Mesendoderm (in vitro differentiated cells): ENCODE data around the gene BCAP31.

Experiments used
- DNase-seq: peaks from one replicate; pipeline ENCODE4 v3.0.0; 2013
- H2AK5ac ChIP-seq: 2 replicates; pipeline ENCODE4 v1.6.1; 2013; ENCODE audit warnings: low read length, inconsistent platforms
- H2BK120ac ChIP-seq: 2 replicates; pipeline ENCODE4 v1.6.1; 2013; ENCODE audit warnings: low read depth, mild to moderate bottlenecking, low read length, moderate library complexity, mixed read lengths
- H2BK15ac ChIP-seq: replicated peaks from 2 replicates; pipeline ENCODE4 v1.6.1; 2013; ENCODE audit warnings: low read depth, mild to moderate bottlenecking, moderate library complexity
- H2BK5ac ChIP-seq: 2 replicates; pipeline ENCODE4 v1.6.1; 2013; ENCODE audit warnings: low read length, inconsistent platforms
- H3K18ac ChIP-seq: 2 replicates; pipeline ENCODE4 v1.6.1; 2013; ENCODE audit warnings: mild to moderate bottlenecking, low read length, mixed read lengths
- H3K23ac ChIP-seq: one replicate; pipeline ENCODE4 v1.6.1; 2013; ENCODE audit warnings: low read length
- H3K27ac ChIP-seq: 2 replicates; pipeline ENCODE4 v1.5.1; 2013; ENCODE audit warnings: low read depth, mild to moderate bottlenecking, inconsistent platforms, low read length, moderate library complexity
- H3K27me3 ChIP-seq: 2 replicates; pipeline ENCODE4 v1.6.1; 2013; ENCODE audit warnings: low read length, control low read depth, mild to moderate bottlenecking, inconsistent platforms; ENCODE audit not compliant: insufficient read depth, poor library complexity
- H3K36me3 ChIP-seq: 2 replicates; pipeline ENCODE4 v1.6.1; 2013; ENCODE audit warnings: low read length, inconsistent platforms; ENCODE audit not compliant: control insufficient read depth, insufficient read depth
- H3K4ac ChIP-seq: one replicate; pipeline ENCODE4 v1.6.1; 2013; ENCODE audit warnings: low read depth, mild to moderate bottlenecking, low read length, moderate library complexity
- H3K4me1 ChIP-seq: 2 replicates; pipeline ENCODE4 v1.6.1; 2013; ENCODE audit warnings: low read depth, low read length, inconsistent platforms; ENCODE audit not compliant: control insufficient read depth
- H3K4me2 ChIP-seq: 2 replicates; pipeline ENCODE4 v1.6.1; 2013; ENCODE audit warnings: low read length
- H3K4me3 ChIP-seq: 2 replicates; pipeline ENCODE4 v1.5.1; 2013; ENCODE audit warnings: mild to moderate bottlenecking, low read length
- H3K56ac ChIP-seq: one replicate; pipeline ENCODE4 v1.6.1; 2013; ENCODE audit warnings: low read length
- H3K79me1 ChIP-seq: 2 replicates; pipeline ENCODE4 v1.6.1; 2013; ENCODE audit warnings: low read length, inconsistent platforms
- H3K79me2 ChIP-seq: 2 replicates; pipeline ENCODE4 v1.6.1; 2013; ENCODE audit warnings: mild to moderate bottlenecking, low read length; ENCODE audit not compliant: control insufficient read depth, insufficient read depth
- H3K9ac ChIP-seq: 2 replicates; pipeline ENCODE4 v1.6.1; 2013; ENCODE audit warnings: low read length, inconsistent platforms
- H4K5ac ChIP-seq: one replicate; pipeline ENCODE4 v1.6.1; 2013; ENCODE audit warnings: low read length
- H4K8ac ChIP-seq: one replicate; pipeline ENCODE4 v1.6.1; 2013; ENCODE audit warnings: low read depth, mild to moderate bottlenecking, control low read depth, low read length, moderate library complexity
- WGBS: extraction: QIAGEN DNeasy Blood & Tissue Kit; methylation state at CpG from one replicate; pipeline ENCODE4 v1.1.7; 2013; ENCODE audit warnings: low lambda C conversion rate, missing lambda C conversion rate; ENCODE audit not compliant: insufficient coverage; ENCODE audit errors: extremely low coverage; 5-methylcytosine and 5-hydroxymethylcytosine counted together

BCAP31 gene

DNA sequence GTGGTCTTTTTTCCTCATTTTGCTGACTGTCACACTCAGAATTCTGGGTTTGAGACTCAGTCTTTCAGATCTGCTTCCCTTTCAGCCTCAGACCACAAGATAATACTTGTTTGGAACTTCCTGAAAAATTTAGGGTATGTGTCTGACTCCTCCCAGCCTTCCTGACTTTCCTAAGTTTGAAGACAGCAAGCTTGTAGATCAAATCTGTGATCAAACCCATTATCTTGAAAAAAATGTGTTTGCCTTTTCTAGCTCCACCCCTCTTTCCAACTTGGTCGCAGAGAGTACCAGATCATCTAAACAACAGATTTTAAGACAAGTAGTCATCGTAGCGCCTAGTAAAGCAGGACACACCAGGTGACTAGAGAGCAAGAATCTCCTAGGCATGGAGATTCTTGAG lies 9.9 kb downstream of the BCAP31 start:
- Histone ChIP-seq H3K4me1 (no peaks in the 10 kb centered on the region), H2BK15ac (no peak overlapping the region), H3K4me3 (no peak overlapping the region), H3K79me1 (no peaks in the 10 kb centered on the region), H3K4me2 (no peak overlapping the region), H4K8ac (no peak overlapping the region), H3K23ac (no peak overlapping the region), H2BK5ac (no peak overlapping the region), H2AK5ac (no peak overlapping the region), H3K4ac (no peak overlapping the region), H3K36me3 (peaks cover 11% of the 10 kb centered on the region), H3K27ac (no peak overlapping the region), H3K18ac (no peak overlapping the region), H3K79me2 (no peaks in the 10 kb centered on the region), H4K5ac (no peak overlapping the region), H3K56ac (no peak overlapping the region), H3K27me3 (no peaks in the 10 kb centered on the region), H2BK120ac (no peak overlapping the region), H3K9ac (no peak overlapping the region)
- no peak for DNase-seq
- WGBS, result no CpG with 5 or more reads among the region's 3 CpGs

- no peak overlapping the region for H3K18ac ChIP-seq
- H3K4ac ChIP-seq, result no peak overlapping the region
- no peaks in the 10 kb centered on the region for H3K27me3 ChIP-seq
- H2BK5ac ChIP-seq, result no peak overlapping the region
- no peak overlapping the region for H2BK15ac ChIP-seq
- no peaks in the 10 kb centered on the region for H3K4me1 ChIP-seq
- no peak overlapping the region for H3K4me3 ChIP-seq
- no peak overlapping the region for H3K27ac ChIP-seq
- no peak overlapping the region for H2AK5ac ChIP-seq
- peaks cover 5% of the 10 kb centered on the region for H3K36me3 ChIP-seq
- H3K4me2 ChIP-seq, result no peak overlapping the region
- no peak overlapping the region for H4K5ac ChIP-seq
- H4K8ac ChIP-seq, result no peak overlapping the region
- WGBS, result no CpG with 5 or more reads among the region's 27 CpGs
- no peak overlapping the region for H3K56ac ChIP-seq
- DNase-seq, result no peak
- H3K9ac ChIP-seq, result no peak overlapping the region
- H2BK120ac ChIP-seq, result no peak overlapping the region
- H3K79me1 ChIP-seq, result no peaks in the 10 kb centered on the region
- H3K79me2 ChIP-seq, result no peaks in the 10 kb centered on the region
- no peak overlapping the region for H3K23ac ChIP-seq
Measured at GRCh38 chrX:153709726-153710674, 14.2 kb downstream of the BCAP31 start.

DNA sequence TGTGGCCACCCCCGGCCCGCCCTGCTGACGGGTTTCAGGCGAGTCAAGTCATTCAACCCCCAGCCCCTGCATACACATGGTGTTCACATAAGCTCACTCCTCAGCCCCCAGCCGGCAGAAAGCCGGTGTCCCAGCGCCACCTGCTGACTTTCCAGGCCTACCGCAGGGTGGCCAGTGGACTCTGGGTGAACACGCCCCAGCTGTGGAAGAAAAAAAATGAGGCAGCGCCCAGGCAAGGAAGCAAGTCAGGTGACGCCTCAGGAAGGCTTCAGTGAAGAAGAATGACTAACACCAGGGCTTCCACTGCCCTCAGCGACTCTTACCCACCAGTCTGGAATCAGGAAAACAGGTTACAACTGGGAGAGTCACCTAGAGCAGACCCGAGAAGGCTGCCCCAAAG lies 15.8 kb downstream of the BCAP31 start:
- no peak overlapping the region for H3K9ac ChIP-seq
- H3K27ac ChIP-seq, result no peak overlapping the region
- no peak overlapping the region for H2BK5ac ChIP-seq
- H3K79me2 ChIP-seq, result no peaks in the 10 kb centered on the region
- no peak overlapping the region for H3K18ac ChIP-seq
- peaks cover 3% of the 10 kb centered on the region for H3K36me3 ChIP-seq
- peak; percentile 83 for DNase-seq
- H3K4ac ChIP-seq, result no peak overlapping the region
- no peak overlapping the region for H3K23ac ChIP-seq
- H2AK5ac ChIP-seq, result no peak overlapping the region
- no peak overlapping the region for H3K56ac ChIP-seq
- no peaks in the 10 kb centered on the region for H3K27me3 ChIP-seq
- no peaks in the 10 kb centered on the region for H3K79me1 ChIP-seq
- H3K4me3 ChIP-seq, result no peak overlapping the region
- H4K5ac ChIP-seq, result no peak overlapping the region
- no peak overlapping the region for H4K8ac ChIP-seq
- no peak overlapping the region for H2BK120ac ChIP-seq
- no peak overlapping the region for H2BK15ac ChIP-seq
- H3K4me2 ChIP-seq, result no peak overlapping the region
- H3K4me1 ChIP-seq, result no peaks in the 10 kb centered on the region
- WGBS, result no CpG with 5 or more reads among the region's 13 CpGs

GRCh38 chrX:153707406-153707805 lies 16.8 kb downstream of the BCAP31 start:
- H3K4ac ChIP-seq, result no peak overlapping the region
- no peaks in the 10 kb centered on the region for H3K36me3 ChIP-seq
- H3K4me2 ChIP-seq, result no peak overlapping the region
- H3K4me1 ChIP-seq, result no peaks in the 10 kb centered on the region
- no peak overlapping the region for H2BK5ac ChIP-seq
- H3K79me1 ChIP-seq, result no peaks in the 10 kb centered on the region
- DNase-seq, result no peak
- no peak overlapping the region for H3K4me3 ChIP-seq
- no peak overlapping the region for H3K27ac ChIP-seq
- H3K27me3 ChIP-seq, result no peaks in the 10 kb centered on the region
- no peak overlapping the region for H3K9ac ChIP-seq
- no peak overlapping the region for H4K5ac ChIP-seq
- H2BK15ac ChIP-seq, result no peak overlapping the region
- WGBS, result no CpG with 5 or more reads among the region's 6 CpGs
- no peak overlapping the region for H2BK120ac ChIP-seq
- H3K23ac ChIP-seq, result no peak overlapping the region
- H4K8ac ChIP-seq, result no peak overlapping the region
- no peak overlapping the region for H3K56ac ChIP-seq
- no peaks in the 10 kb centered on the region for H3K79me2 ChIP-seq
- H3K18ac ChIP-seq, result no peak overlapping the region
- no peak overlapping the region for H2AK5ac ChIP-seq

GRCh38 chrX:153706799-153707198 lies 17.4 kb downstream of the BCAP31 start:
- Histone ChIP-seq H2AK5ac (no peak overlapping the region), H3K4me2 (no peak overlapping the region), H3K4ac (no peak overlapping the region), H3K79me2 (no peaks in the 10 kb centered on the region), H4K5ac (no peak overlapping the region), H3K4me1 (no peaks in the 10 kb centered on the region), H3K18ac (no peak overlapping the region), H3K9ac (no peak overlapping the region), H3K36me3 (no peaks in the 10 kb centered on the region), H2BK5ac (no peak overlapping the region), H3K27ac (no peak overlapping the region), H4K8ac (no peak overlapping the region), H2BK15ac (no peak overlapping the region), H3K4me3 (no peak overlapping the region), H3K27me3 (no peaks in the 10 kb centered on the region), H3K79me1 (no peaks in the 10 kb centered on the region), H3K56ac (no peak overlapping the region), H3K23ac (no peak overlapping the region), H2BK120ac (no peak overlapping the region)
- DNase-seq, result no peak
- no CpG with 5 or more reads among the region's 9 CpGs for WGBS
